Sigmoid colon (tissue), 3 donors: ENCODE results near the gene ODC1.

Experiments
- CTCF ChIP-seq, 4 experiments: fragments of 450-650 bp in 3 of 4; fragments of 200-600 bp in 1 of 4; IDR thresholded peaks; one replicate each; pipeline ENCODE4 v1.5.1; 2016 to 2019; ENCODE audit warnings: antibody characterized with exemption in 4 of 4, mild to moderate bottlenecking in 3 of 4, moderate library complexity in 2 of 4
- POLR2A ChIP-seq, 2 donors: fragments of 450-650 bp; IDR thresholded peaks; one replicate each; pipeline ENCODE4 v1.6.1; 2016; ENCODE audit warnings: antibody characterized with exemption in 2 of 2, mild to moderate bottlenecking in 2 of 2, moderate library complexity in 2 of 2

- no peak for TF ChIP-seq CTCF (IDR thresholded peaks at IDR 0.05)
- no peak for TF ChIP-seq POLR2A (IDR thresholded peaks at IDR 0.05)
Observed at GRCh38 chr2:10482913-10483312, 34.8 kb upstream of the ODC1 start.
